Ovary (tissue), 3 donors: ENCODE data around the gene TGM2.

ENCODE experiments used
- CTCF ChIP-seq, 3 donors: fragments of 450-650 bp in 2 of 3; fragments of 200-600 bp in 1 of 3; IDR thresholded peaks; one replicate each; pipeline versions ENCODE4 v1.5.1 to v1.8.0; 2016 to 2022; ENCODE audit warnings: antibody characterized with exemption in 3 of 3, mild to moderate bottlenecking in 1 of 3
- EP300 ChIP-seq: sonication (generic); formaldehyde crosslinking; IDR thresholded peaks from one replicate; pipeline ENCODE4 v1.6.1; 2017; ENCODE audit warnings: antibody characterized with exemption
- donor health status: DM: no; HTN: no; CAD: no.

- TF ChIP-seq CTCF (IDR thresholded peaks at IDR 0.05): no peak
- TF ChIP-seq EP300: no peak
These were observed 21.2 kb downstream of the TGM2 start for GRCh38 chr20:38143646-38144554.
